HG03439 (cell line): ENCODE results near the gene SAAL1.
"Not testable (repeated sequence)": the region's sequence is repeated elsewhere in the genome, so short reads cannot be mapped to it uniquely, and the experiment has no call there.

ENCODE experiments used
- ATAC-seq: cut with Tn5 transposase; IDR thresholded peaks from one replicate; pipeline ENCODE4 v1.9.1; 2021; ENCODE audit warnings: mild to moderate bottlenecking, moderate library complexity; ENCODE audit not compliant: unreplicated experiment

The SAAL1 gene

DNA sequence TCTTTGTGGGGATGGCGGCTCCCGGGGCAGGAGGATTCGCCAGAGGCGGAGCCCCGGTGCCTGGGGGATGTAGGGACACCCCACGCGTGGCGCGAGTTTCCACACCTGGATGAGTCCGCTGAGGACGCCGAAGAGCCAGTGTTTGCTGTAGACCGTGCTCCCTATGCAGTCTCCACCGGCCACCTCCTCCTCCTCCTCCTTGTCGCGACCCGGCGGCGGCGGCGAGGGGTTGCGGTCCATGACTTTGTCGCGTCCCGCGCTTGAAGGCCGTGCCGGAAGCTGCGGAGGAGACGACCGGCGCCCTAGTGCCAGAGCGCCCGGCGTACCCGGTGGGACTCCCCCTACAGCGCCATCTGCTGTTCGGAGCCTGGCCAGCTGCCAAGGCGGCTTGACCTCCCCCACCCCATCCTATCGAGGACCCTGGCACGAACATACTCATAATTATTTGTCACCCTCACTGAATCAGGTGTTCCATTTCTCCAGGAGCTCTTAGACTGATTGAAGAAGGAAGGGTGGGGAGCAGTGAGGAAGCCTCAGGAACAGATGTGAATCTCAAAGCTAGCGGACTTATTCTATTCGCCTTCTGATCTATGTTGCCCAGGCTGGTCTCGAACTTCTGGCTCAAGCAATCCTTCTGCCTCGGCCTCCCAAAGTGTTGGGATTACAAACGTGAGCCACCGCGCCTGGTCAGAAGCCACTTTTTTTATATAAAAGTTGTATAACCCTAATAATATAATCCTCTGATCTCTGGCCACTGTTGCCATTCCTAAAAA, at the start of gene SAAL1:
Gene SAAL1, minus strand, starts transcription at position 281 of the 773 bp plus-strand sequence. Its CDS starts 41 bp downstream, at position 240.
- peak; percentile 97 for ATAC-seq

DNA sequence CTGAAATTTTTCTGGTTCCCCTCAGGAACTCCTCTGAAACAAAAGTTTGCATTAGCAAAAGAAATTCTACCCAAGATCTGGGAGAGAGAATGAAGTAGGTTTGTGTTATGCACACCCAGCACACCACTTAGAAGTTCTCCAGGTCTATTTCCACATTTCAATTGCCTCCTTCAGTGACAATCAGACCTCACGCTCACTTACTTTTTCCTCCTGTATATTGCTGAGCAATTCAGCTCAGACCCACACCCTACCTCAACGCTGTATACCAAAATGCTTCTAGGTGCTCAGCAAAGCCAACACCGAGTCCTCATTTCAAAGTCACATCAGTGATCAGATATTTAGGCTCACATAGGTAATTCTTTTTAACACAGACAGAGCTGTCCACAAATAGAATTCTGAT, 45.7 kb upstream of the SAAL1 start:
- no peak for ATAC-seq

- no peak for ATAC-seq
Observed at GRCh38 chr11:18145837-18146236, 40.0 kb upstream of the SAAL1 start.

GRCh38 chr11:18145025-18145424, 39.1 kb upstream of the SAAL1 start:
- no peak for ATAC-seq

GRCh38 chr11:18144243-18144642, 38.4 kb upstream of the SAAL1 start:
- ATAC-seq = no peak

DNA sequence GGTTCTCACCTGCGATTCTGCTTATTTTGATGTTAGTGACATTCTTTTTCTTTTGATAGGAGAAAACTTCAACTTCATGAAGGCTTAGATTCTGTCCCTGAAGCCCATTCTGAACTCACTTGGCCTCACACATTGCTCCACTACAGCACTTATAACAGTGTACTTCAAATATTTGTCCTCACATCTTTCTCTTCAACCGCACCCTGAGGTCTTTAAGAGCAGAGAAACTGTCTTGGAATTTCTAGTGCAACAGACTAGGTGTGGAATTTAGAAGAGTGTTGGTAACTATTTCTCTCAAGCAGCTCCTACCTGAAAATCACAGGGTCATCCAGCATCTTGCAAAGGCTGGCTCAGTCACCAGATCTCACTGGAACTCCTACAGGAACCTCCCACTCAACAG, 34.3 kb upstream of the SAAL1 start:
- ATAC-seq = no peak

GRCh38 chr11:18137186-18137800, 31.4 kb upstream of the SAAL1 start:
- ATAC-seq = no peak

- no peak for ATAC-seq
Observed at GRCh38 chr11:18135308-18135707, 29.4 kb upstream of the SAAL1 start.

- no peak for ATAC-seq
Observed at GRCh38 chr11:18132341-18132740, 26.5 kb upstream of the SAAL1 start, which contains the start of gene MRGPRX3. Gene MRGPRX3, plus strand, starts transcription at chr11:18132571. Its CDS starts 4,632 bp downstream, at chr11:18137203.

DNA sequence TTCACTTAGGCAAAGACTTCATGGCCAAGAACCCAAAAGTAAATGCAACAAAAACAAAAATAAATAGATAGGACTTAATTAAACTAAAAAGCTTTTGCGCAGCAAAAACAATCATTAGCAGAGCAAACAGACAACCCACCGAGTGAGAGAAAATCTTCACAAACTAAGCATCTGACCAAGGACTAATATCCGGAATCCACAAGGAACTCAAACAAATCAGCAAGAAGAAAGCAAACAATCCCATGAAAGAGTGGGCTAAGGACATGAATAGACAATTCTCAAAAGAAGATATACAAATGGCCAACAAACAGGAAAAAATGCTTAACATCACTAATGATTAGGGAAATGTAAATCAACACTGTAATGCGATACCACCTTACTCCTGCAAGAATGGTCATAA, 25.2 kb upstream of the SAAL1 start:
- ATAC-seq = not testable (repeated sequence)

GRCh38 chr11:18121331-18121828, 15.5 kb upstream of the SAAL1 start:
- not testable (repeated sequence) for ATAC-seq

GRCh38 chr11:18115360-18116127, 9.7 kb upstream of the SAAL1 start:
- peak; percentile 64 for ATAC-seq

- ATAC-seq = no peak
Observed at GRCh38 chr11:18111005-18111404, 5.1 kb upstream of the SAAL1 start.

- no peak for ATAC-seq
Observed at GRCh38 chr11:18108254-18108653, 2.4 kb upstream of the SAAL1 start.

DNA sequence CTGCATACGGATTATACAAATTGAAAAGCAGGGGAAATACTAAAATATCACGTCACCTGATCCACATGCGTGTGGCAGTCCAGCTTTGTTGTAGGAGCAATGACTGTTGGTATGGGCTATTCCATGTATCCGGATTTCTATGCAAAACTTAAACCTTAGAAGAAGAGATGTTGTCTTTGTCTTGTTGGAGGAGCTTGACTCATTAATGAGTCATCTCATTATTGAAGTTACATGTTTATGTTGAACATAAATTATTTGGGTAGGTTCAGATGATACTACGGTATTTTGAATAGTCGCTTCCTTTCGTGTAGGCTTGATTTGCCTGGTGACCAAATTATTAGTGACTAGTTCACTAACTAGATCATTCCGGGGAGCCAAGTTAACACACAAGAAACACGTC, 806 bp upstream of the SAAL1 start:
- no peak for ATAC-seq

GRCh38 chr11:18105086-18105801, 638 bp downstream of the SAAL1 start:
- no peak for ATAC-seq

DNA sequence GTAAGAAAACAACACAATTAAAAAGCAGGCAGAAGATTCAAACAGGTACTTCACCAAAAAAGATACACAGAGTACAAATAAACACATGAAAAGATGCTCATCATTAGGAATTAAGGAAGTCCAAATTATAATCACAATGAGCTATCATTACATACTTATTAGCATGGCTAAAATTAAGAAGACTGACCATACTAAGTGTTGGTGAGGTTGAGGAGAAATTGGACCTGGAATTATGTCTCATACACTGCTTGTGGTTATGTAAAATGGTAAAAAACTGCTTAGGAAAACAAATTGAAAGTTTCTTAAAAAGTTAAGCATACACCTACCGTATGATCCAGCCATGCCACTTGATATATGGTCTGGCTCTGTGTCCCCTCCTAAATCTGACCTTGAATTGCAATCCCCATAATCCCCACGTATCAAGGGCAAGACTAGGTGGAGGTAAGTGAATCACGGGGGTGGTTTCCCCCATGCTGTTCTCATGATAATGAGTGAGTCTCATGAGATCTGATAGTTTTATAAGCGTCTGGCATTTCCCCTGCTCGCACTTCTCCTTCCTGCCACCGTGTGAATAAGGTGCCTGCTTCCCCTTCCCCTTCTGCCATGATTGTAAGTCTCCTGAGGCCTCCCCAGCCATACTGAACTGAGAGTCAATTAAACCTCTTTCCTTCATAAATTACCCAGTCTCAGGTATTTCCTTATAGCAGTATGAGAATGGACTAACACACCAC, 4.8 kb downstream of the SAAL1 start:
- ATAC-seq = no peak

DNA sequence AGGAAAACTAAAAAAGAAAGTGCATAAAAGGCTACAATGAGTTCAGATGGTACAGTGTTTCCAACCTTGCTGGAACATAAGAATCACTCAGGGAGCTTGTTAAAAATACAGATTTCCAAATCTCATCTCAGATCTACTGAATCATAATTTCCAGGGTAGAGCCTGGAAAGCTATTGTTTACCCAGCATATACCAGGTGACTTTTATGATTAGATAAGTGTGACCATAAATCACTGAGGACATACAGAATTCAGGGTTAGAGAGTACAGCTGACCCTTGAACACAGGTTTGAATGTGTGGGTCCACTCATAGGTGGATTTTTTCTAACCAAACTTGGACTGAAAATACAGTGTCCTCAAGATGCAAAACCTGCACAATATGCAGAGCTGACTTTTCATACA, 11.9 kb downstream of the SAAL1 start:
- no peak for ATAC-seq

DNA sequence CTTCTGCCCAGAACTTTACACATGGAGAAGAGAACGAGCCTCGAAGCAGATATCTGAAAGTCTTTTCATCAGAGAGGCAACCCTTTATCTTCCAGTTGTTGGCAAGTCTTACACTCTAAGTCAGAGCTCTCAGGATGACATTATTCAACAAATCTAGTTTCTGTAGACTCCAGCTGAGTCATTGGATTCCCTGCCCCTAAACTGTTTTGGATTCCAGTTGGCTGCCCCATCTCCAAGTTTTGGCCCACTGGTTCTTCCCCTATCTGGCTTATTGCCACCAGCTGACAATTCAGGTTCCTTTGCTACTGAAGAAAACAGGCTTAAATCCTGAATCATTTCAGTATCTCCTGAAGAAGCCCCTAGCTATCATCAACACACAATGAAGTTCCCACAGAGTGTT, 14.2 kb downstream of the SAAL1 start:
- ATAC-seq = no peak

DNA sequence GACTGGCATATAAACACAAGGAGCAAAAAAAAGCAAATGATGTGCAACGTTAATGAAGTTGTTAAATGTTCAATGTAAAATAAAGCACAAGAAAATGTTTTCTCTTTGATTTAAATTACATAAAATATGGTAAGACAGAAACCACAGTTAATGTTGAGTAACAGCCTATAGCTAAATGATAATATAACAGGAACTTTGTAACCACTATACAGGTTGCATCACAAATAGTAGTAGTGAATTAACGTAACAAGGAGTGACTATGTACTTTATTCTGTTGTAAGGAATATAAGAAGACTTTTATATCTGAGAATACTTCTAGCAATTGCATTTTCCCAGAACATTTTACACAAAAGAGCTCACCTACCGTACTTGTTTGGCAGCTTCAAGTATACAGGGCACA, 16.9 kb downstream of the SAAL1 start:
- ATAC-seq = no peak
